GM19238 (cell line): Measurements from ENCODE around the gene ACACB.

Experiments used
- DNase-seq: peaks from one replicate; pipeline ENCODE4 v3.0.0; 2011; ENCODE audit warnings: low spot score; ENCODE audit not compliant: insufficient read length

The ACACB gene

DNA sequence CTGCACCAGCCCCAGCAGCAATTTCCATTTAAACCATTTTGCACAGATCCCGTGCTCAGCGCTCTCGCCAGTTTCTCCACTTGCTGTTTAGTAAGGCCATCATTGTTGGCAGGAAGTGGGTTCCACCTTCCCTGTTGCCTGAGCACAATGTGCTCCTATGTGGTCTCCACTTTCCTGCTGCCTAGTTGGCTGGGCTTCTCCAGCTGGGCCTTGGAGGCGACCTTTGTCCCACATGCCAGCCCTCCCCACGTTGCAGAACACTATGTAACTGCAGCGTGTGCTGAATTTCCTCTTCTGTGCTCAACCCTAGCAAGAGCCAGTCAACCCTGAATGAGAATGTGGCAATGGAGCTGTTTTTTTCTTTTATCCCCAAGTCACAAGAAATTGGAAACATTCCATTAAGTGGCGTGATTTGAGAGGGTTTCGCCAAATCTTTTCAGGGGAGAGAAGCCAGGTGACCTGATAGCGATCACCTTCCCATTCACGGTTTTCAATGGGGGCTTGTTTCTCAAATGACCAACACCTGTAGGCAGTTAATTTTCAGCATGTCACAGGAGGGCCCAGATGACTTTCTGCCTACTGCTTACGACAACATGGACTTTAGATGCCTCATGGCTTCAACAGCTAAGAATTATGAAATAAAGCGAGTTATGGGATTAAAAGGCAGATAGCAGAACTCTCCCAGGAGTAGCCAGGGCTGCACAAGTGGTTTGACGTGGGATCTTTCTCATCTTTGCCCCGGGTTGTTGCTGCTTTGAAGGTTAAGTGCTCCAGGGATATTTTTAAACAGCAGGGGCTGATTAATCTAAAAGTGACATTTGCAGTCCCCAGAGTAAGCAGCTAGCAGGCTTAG lies at the start of gene ACACB:
ACACB (plus strand) TSS at position 830 of the 853 bp plus-strand sequence. CDS start 22,819 bp downstream, outside the sequence.
- no peak for DNase-seq

DNA sequence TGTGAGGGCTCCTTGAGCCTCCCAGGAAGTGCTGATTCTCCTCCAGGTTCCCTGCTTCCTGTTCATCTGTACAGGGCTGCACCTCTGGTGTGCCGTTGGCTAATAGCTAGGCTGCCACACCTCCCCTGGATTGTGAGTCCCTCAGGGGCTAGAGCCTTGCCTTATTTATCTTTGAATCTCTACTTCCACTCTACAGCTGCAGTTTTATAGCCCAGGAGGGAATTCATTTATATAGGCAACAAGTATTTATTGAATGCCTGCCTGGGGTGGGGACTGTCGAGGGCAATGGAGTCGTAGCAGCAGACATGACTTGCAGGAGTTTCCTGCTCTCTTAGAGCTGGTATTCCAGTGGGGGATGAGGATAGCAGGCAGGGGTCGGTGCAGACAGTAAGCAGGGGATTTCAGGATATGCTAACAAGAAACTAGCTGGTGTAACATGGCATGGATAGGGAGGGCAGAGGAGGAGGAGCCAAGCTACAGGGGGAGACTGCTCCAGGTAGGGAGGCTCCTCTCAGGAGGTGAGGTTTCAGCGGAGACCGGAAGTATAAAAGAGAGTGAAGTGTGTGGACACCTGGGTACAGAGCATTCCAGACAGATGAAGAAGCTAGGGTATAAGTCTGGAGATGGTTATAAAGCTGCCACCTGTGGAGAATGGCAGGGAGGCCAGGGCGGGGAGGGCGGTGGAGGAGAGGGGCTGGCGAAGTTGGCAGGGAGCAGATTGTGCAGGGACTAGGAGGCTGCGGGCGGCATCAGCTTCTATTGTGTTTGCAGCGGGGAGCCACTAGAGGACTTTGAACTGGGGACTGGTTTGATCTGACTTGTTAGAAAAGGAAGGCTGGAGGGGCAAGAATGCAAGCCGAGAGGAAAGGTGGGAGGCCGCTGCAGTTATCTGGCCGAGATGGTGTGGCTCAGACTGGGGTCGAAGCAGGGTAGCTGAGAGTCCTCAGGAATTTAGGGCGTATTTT lies 46.8 kb upstream of the ACACB start:
- DNase-seq = no peak

DNA sequence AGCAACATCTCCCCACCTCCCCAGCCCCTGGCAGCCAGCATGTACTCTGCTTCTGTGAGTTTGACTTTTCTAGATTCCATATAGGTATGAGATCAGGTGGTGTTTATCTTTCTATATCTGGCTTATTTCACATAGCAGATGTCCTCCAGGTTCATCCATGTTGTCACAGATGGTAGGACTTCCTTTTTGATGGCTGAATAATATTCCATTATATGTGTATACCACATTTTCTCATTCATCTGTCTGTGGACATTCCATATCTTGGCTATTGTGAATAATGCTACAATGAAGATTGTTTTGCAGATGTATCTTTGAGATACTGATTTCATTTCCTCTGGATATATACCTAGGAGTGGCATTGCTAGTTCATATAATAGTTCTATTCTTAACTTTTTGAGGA lies 41.5 kb upstream of the ACACB start:
- no peak for DNase-seq

DNA sequence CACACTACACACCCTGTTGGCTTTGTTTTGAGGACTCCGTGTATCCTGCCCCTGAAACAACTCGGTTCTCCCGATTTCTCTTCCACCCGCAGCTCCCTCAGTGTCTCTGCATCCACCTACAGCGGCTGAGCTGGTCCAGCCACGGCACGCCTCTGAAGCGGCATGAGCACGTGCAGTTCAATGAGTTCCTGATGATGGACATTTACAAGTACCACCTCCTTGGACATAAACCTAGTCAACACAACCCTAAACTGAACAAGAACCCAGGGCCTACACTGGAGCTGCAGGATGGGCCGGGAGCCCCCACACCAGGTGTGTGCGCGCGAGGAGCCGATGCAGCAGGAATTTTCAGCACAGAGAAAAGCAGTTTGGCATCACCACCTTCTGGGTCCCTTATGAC lies 33.6 kb upstream of the ACACB start:
- no peak for DNase-seq

DNA sequence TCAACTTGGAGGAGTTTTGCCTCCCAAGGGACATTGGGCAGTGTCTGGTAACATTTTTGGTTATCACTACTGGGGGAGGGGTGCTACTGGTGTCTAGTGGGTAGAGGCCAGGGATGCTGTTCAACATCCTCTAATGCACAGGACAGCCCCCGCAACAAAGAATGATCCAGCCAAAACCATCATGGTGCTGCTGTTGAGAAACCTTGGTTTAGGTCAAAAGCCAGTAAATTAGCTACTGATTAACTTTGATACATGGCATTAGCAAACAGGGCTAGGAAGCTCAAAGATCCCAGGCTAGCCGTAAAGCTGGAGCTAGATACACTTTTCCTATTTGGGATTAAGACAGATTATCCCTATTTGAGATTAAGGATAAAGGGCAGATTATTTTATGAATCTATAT lies 32.0 kb upstream of the ACACB start:
- DNase-seq = no peak

DNA sequence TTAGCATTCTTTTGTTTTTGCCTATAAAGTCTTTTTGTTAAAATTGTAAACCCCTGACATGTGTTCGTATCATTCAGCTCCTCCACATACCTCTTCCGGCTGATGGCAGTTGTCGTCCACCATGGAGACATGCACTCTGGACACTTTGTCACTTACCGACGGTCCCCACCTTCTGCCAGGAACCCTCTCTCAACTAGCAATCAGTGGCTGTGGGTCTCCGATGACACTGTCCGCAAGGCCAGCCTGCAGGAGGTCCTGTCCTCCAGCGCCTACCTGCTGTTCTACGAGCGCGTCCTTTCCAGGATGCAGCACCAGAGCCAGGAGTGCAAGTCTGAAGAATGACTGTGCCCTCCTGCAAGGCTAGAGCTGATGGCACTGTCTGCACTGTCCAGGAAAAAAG lies 30.8 kb upstream of the ACACB start:
- DNase-seq = no peak

DNA sequence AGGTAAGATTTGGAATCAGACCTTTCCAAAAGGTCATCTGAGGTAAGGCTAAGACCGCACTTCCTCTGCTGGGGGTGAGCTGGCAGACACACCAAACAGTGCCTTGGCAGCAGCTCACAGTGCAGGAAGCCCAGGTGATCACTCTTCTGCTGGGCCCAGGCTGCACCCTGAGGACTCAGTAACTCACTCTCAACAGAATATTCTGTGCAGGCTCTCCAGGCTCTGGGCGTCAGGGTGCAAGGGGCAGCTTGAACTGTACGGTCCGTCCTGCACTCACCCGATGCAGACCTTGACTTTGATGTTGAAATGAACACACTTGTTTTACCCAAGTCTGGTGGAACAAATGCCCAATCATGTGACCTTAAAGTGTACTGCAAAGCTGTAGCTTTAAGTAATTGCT lies 29.1 kb upstream of the ACACB start:
- no peak for DNase-seq

DNA sequence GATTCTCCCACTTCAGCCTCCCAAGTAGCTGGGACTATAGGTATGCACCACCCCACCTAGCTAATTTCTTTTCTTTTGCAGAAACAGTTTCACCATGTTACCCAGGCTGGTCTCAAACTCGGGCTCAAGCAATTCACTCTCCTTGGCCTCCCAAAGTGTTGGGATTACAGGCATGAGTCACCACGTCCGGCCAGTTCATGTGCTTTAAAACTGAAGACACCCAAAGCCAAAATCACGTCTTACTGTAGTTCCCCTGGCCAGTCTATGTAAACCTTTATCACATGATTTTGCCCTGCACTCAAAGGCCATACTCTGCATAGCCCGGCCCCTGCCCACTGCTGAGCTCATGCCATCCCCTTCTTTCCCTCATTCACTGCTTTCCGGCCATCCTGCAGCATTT lies 27.6 kb upstream of the ACACB start:
- DNase-seq = no peak

DNA sequence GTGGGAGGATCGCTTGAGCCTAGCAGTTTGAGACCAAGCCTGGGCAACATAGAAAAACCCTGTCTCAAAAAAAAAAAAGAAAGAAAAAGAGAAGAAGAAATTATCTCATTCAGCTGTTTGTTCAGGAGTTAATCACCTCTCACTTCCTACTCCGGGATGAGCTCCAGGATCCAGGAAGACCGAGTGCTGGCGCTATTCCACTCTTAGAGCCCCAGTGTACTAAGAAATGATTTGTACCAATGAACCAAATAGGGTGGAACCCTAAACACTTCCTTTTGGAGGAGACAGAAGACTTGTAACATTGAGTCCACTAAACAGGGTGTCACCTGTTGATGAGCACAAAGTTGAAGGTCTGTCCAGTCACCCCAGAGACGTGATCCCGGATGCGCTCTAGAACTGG lies 26.7 kb upstream of the ACACB start:
- DNase-seq = no peak

DNA sequence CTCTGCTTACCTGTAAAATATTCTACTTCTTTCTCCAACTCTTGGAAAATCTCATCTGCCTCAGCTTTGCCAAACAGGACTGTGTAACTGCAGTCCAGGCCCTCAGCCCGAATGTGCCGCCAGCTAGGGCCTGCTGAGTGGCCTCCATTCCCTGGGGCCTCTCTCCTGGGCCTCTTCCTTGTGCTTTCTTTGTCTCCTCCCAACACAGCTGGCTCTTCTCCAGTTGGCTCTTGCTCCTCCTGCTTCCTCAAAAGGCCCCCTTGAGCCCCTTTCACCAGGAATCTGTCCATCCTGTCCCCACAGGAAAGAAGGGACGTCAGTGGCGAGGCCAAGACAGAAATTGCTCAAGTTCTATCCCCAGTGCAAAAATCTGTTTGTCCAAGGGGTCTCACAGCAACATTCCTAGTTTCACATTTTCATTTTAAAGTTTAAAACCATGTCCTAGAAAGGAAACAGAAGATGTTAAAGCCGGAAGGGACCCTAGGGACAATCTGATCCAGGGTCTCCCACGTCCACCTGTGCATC lies 23.8 kb upstream of the ACACB start:
- DNase-seq = no peak

DNA sequence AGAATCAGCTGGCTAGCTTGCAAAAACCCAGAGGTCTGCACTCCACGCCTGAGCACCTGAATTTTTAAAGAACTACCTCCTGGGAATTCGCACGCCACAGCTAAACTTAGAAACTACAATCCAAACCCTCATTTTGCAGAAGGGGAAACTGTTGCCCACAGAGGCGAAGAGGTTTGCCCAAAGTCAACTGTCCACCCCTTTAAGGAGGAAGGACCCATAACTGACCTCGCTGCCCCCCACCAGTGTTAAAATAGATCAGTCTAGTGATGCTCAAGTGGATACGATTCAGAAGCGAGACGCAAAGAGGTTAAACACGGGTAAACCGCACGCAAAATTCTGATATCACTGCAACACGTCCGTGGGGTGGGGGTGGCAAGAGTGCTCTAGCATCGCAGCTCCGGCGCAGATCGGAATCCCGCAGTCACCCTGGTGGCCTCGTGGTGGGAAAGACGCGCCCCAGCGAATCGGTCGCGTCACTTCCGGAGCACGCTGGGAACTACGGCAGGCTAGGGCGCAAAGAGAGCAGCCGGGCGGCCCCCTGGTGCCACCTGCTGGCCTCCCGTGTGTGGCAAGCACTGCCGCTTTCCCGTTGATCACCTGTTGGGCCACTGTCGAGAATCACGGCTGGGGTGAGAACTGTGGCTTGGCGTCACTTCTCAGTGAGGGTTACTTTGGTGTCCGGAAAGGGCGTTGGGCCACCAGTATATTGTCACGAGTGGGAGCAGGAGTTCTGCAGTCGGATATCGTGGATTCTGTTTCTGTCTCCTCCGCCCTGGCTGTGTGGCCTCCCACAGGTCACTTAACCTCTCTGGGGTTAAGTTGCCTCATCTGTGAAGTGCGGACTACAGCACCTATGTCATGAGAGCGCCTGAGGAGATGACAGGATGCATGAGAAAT lies 23.1 kb upstream of the ACACB start, which contains the start of gene ALKBH2:
ALKBH2 (minus strand) TSS at position 451 of the 897 bp plus-strand sequence. CDS start 686 bp downstream, outside the sequence.
- peak; percentile 88 for DNase-seq

DNA sequence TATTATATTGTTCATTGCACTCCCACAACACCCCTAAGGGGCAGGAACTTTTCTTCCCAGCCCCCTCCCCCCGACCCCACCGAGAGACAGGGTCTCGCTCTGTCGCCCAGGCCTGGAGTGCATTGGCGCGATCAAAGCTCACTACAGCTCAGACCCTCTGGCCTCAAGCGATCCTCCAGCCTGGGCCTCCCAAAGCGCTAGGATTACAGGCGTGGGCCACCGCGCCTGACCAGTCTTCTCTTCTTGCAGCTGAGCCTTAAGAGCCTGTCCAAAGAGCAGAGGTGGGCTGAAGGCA lies 19.3 kb upstream of the ACACB start:
- no peak for DNase-seq

DNA sequence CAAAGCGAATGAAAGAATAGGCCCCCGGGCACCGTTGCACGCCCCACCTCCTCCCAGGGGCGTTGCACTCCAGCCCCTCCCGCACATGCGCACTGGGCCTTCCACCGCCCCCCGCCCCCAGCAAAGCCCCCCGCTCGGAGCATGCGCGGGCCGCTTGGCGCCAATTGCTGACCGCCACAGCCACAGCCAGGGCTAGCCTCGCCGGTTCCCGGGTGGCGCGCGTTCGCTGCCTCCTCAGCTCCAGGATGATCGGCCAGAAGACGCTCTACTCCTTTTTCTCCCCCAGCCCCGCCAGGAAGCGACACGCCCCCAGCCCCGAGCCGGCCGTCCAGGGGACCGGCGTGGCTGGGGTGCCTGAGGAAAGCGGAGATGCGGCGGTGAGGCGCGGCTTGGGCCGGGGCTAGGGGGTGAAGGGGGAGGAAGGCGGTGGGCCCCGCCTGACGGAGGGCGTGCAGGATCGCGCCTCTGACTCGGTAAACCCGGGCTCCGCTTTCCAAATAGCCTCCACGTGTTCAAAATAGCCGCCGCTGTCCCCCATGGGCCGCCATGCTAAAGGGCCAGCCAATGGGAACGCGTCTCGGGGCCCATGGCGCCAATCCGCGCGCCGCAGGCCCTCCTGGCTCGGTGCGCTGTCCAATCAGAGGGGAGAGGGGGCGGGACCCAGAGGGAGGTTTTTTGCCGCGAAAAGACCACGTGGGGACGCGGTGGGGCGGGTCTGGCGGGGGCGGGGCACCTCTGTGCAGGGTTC lies 18.8 kb upstream of the ACACB start, which contains the start of gene UNG:
UNG (plus strand) TSS at position 163 of the 748 bp plus-strand sequence; CDS start at position 246, 83 bp downstream.
- peak; percentile 95 for DNase-seq

DNA sequence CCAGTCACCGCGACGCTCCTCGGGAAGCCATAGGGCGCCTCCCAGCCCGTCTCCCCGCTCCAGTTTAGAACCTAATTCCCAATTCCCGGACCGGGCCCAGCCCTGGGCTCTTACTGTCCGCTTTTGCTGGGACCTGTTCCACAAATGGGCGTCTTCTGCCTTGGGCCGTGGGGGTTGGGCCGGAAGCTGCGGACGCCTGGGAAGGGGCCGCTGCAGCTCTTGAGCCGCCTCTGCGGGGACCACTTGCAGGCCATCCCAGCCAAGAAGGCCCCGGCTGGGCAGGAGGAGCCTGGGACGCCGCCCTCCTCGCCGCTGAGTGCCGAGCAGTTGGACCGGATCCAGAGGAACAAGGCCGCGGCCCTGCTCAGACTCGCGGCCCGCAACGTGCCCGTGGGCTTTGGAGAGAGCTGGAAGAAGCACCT lies 18.2 kb upstream of the ACACB start:
- no peak for DNase-seq

DNA sequence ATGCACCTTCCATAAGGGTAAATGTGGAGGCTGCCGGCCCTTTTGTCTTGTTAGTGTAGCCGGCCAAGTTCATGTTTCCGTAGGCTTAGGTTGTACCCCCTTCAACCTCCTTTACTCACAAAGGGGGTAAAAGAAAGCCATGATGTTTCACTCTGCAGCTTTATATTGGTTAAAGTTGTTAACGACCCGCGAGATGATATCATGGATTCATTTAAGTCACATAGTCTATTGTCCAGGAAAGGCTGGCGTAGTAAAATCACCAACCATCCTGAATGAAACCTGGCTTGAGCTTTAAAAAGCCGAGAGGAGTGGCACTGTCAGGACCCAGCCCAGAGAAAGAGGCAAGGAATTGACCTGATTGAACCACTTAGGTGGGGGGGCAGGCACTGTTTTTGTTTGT lies 17.7 kb upstream of the ACACB start:
- DNase-seq = no peak

DNA sequence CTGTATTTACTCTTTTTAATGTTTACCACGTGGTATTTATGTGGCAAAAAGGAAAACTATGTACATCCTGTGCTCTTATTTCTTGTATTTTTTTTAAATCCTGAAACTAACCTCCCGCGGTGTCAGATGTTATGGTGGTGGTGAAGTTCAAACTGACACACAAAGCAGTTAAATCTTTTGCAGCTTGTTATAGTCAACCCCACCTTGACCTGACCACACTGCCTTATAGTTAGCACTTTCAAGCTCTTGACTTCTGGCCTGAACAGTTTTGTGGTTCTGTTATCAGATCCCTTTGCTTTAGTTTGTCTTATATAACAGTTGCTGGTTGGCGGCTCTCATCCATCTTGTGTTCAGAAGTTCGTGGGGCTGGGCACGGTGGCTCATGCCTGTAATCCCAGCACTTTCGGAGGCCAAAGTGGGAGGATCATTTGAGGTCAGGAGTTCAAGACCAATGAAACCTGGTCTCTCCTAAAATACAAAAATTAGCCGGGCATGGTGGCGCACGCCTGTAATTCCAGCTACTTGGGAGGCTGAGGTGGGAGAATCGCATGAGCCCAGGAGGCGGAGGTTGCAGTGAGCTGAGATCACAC lies 16.9 kb upstream of the ACACB start:
- no peak for DNase-seq

DNA sequence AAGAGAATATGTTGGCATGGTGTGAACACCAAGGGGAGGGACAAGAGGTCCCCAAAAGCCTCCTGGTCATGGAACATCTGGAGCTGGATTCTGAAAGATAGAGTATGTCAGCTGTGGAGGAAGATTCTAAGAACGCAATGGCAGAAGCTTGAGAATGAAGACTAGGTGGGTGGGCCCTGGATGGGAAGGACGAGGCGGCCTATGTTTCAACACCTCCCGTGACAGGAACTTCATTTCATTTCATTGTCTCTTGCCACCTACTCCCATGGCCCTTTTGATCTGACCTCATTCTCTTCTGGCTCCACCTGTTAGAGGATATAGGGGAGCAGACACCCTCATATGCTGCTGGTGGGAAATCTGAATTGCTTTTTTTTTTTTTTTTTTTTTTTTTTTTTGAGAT lies 15.6 kb upstream of the ACACB start:
- no peak for DNase-seq

DNA sequence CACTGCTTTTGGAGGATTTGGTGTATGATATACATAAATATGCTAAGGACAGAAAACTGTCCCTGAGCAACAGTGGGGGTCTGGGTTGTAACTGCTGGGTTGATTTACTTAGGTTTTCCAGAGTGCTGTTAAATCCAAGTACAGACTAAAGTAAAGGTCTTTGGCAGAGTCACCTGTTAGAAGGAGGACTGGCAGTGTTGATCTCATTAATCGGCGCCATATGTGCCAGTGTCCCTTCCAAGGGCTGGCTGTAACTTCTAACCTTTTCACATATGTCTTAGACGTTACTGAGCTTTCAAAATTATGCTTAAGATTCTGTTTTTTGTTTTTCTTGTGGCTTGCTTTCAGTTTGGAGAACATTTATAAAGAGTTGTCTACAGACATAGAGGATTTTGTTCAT lies 13.9 kb upstream of the ACACB start:
- DNase-seq = no peak

DNA sequence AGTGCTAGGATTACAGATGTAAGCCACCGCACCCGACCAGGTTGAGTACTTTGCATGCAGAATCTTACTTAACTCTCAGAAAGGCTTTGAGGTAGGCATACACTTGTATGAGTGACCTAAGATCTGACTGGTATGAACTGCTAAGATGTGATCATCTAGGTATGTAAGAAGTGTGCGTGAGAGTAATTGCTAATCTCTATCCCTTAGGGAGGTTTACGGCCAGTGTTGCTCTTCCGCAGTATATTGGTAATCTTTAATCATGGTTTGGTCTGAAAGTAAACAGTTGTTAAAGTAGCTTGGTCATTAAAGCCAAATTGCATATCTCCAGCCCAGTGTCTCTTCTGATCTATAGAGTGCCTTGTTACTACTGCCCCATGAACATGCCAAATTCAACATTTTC lies 11.2 kb upstream of the ACACB start:
- no peak for DNase-seq
